ENCODE measurements around the gene SLC36A2.

- TF ChIP-seq CTCF (IDR thresholded peaks at IDR 0.05) (no peak), TCF7L2 (IDR thresholded peaks at IDR 0.05; ENCODE audit: low read depth, low read length) (no peak)
- TF ChIP-seq, protein P1, sequence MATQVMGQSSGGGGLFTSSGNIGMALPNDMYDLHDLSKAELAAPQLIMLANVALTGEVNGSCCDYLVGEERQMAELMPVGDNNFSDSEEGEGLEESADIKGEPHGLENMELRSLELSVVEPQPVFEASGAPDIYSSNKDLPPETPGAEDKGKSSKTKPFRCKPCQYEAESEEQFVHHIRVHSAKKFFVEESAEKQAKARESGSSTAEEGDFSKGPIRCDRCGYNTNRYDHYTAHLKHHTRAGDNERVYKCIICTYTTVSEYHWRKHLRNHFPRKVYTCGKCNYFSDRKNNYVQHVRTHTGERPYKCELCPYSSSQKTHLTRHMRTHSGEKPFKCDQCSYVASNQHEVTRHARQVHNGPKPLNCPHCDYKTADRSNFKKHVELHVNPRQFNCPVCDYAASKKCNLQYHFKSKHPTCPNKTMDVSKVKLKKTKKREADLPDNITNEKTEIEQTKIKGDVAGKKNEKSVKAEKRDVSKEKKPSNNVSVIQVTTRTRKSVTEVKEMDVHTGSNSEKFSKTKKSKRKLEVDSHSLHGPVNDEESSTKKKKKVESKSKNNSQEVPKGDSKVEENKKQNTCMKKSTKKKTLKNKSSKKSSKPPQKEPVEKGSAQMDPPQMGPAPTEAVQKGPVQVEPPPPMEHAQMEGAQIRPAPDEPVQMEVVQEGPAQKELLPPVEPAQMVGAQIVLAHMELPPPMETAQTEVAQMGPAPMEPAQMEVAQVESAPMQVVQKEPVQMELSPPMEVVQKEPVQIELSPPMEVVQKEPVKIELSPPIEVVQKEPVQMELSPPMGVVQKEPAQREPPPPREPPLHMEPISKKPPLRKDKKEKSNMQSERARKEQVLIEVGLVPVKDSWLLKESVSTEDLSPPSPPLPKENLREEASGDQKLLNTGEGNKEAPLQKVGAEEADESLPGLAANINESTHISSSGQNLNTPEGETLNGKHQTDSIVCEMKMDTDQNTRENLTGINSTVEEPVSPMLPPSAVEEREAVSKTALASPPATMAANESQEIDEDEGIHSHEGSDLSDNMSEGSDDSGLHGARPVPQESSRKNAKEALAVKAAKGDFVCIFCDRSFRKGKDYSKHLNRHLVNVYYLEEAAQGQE (IDR thresholded peaks at IDR 0.05; ENCODE audit: insufficient read depth in 1 of 2, low read depth in 2 of 2, low read length in 1 of 2) = no peak
Observed at GRCh38 chr5:151303666-151304065, 43.7 kb downstream of the SLC36A2 start, which contains the start of gene SLC36A3.

Measured in Panc1 (cell line).